IMR-90 (cell line): ENCODE data around the gene AFG3L2. TPM values are rescaled to one million over a fixed set of nuclear protein-coding genes. Genes with fewer than 3 reads are reported as not detected.

Experiments used
- ATAC-seq: fragments of 200-7000 bp; cut with Tn5 transposase; 2 replicates; pipeline ENCODE4 v1.9.1; 2020; ENCODE audit warnings: low read depth, mild to moderate bottlenecking, moderate library complexity
- BruUV-seq: library from RNA; stranded (reverse); fragments of 400-500 nt; replicated peaks from 2 replicates; lab custom pipeline; 2021; lab: Mats Ljungman, UMichigan
- CTCF ChIA-PET: fragments of 300-600 bp; formaldehyde crosslinking; extraction: SDS; loops from one replicate; lab custom pipeline; 2021; ENCODE audit warnings: antibody characterized with exemption; lab: Yijun Ruan, JAX
- POLR2A ChIA-PET: fragments of 300-600 bp; sonication (Branson Sonifier 250); formaldehyde crosslinking; loops from one replicate; lab custom pipeline; 2022; ENCODE audit warnings: antibody characterized with exemption; ENCODE audit not compliant: unreplicated experiment; lab: Charles Lee
- DNase-seq: peaks from one replicate; pipeline ENCODE4 v3.0.0; 2013
- H2AFZ ChIP-seq: replicated peaks from 2 replicates; pipeline ENCODE3; 2013; ENCODE audit warnings: low read length, mild to moderate bottlenecking; ENCODE audit not compliant: poor library complexity
- H2AK5ac ChIP-seq: 2 replicates; pipeline ENCODE4 v1.6.1; 2013; ENCODE audit warnings: low read depth, low read length, inconsistent platforms
- H2AK9ac ChIP-seq: replicated peaks from 2 replicates; pipeline ENCODE3; 2013; ENCODE audit warnings: mild to moderate bottlenecking, low read depth, low read length, moderate library complexity; ENCODE audit not compliant: poor library complexity
- H2BK120ac ChIP-seq: 2 replicates; pipeline ENCODE4 v1.6.1; 2013; ENCODE audit warnings: low read depth, low read length, inconsistent platforms
- H2BK15ac ChIP-seq: 3 replicates; pipeline ENCODE4 v1.6.1; 2013; ENCODE audit warnings: low read depth, low read length, inconsistent platforms
- H2BK20ac ChIP-seq: 2 replicates; pipeline ENCODE4 v1.6.1; 2013; ENCODE audit warnings: low read depth, mild to moderate bottlenecking, inconsistent platforms, low read length, moderate library complexity
- H2BK5ac ChIP-seq: 2 replicates; pipeline ENCODE4 v1.6.1; 2013; ENCODE audit warnings: mild to moderate bottlenecking, low read depth, low read length, inconsistent platforms; ENCODE audit not compliant: poor library complexity, severe bottlenecking
- H3K14ac ChIP-seq: replicated peaks from 2 replicates; pipeline ENCODE4 v1.6.1; 2013; ENCODE audit warnings: low read depth, low read length, inconsistent platforms
- H3K18ac ChIP-seq: 2 replicates; pipeline ENCODE4 v1.6.1; 2013; ENCODE audit warnings: low read depth, low read length, control low read depth
- H3K23ac ChIP-seq: 2 replicates; pipeline ENCODE4 v1.6.1; 2013; ENCODE audit warnings: low read depth, low read length, inconsistent platforms
- H3K27ac ChIP-seq: 2 replicates; pipeline ENCODE4 v1.5.1; 2013; ENCODE audit warnings: mild to moderate bottlenecking, control low read depth, low read length; ENCODE audit not compliant: insufficient read depth
- H3K27me3 ChIP-seq: 2 replicates; pipeline ENCODE4 v1.6.1; 2013; ENCODE audit warnings: low read length; ENCODE audit not compliant: control insufficient read depth, insufficient read depth
- H3K36me3 ChIP-seq: 2 replicates; pipeline ENCODE4 v1.6.1; 2013; ENCODE audit warnings: low read length, mixed read lengths; ENCODE audit not compliant: control insufficient read depth, insufficient read depth
- H3K4ac ChIP-seq: 2 replicates; pipeline ENCODE4 v1.6.1; 2013; ENCODE audit warnings: low read depth, low read length, inconsistent platforms
- H3K4me1 ChIP-seq: 2 replicates; pipeline ENCODE4 v1.6.1; 2013; ENCODE audit warnings: low read length, mixed read lengths; ENCODE audit not compliant: control insufficient read depth, insufficient read depth
- H3K4me2 ChIP-seq: 2 replicates; pipeline ENCODE4 v1.6.1; 2013; ENCODE audit warnings: low read depth, mild to moderate bottlenecking, control low read depth, low read length, moderate library complexity
- H3K4me3 ChIP-seq: 2 replicates; pipeline ENCODE4 v1.5.1; 2013; ENCODE audit warnings: low read depth, mild to moderate bottlenecking, control low read depth, low read length, moderate library complexity; ENCODE audit not compliant: insufficient read depth
- H3K56ac ChIP-seq: 2 replicates; pipeline ENCODE4 v1.6.1; 2013; ENCODE audit warnings: low read length, inconsistent platforms; ENCODE audit not compliant: insufficient read depth; ENCODE audit errors: extremely low read depth
- H3K79me1 ChIP-seq, 2 experiments: 2 replicates each; pipeline ENCODE4 v1.6.1; 2013; ENCODE audit warnings: low read length in 2 of 2, inconsistent platforms in 1 of 2, low read depth in 1 of 2
- H3K9ac ChIP-seq: 2 replicates; pipeline ENCODE4 v1.6.1; 2013; ENCODE audit warnings: low read depth, low read length, control low read depth
- H3K9me1 ChIP-seq: 2 replicates; pipeline ENCODE4 v1.6.1; 2013; ENCODE audit warnings: low read length, inconsistent platforms; ENCODE audit not compliant: insufficient read depth
- H3K9me3 ChIP-seq: 2 replicates; pipeline ENCODE4 v1.6.1; 2013; ENCODE audit warnings: low read length; ENCODE audit not compliant: control insufficient read depth, insufficient read depth
- H4K20me1 ChIP-seq: 2 replicates; pipeline ENCODE4 v1.6.1; 2013; ENCODE audit warnings: low read length, inconsistent platforms; ENCODE audit not compliant: insufficient read depth
- H4K5ac ChIP-seq: 2 replicates; pipeline ENCODE4 v1.6.1; 2013; ENCODE audit warnings: mild to moderate bottlenecking, low read depth, low read length, control low read depth
- H4K8ac ChIP-seq, 2 experiments: 2 replicates each; pipeline ENCODE4 v1.6.1; 2013; ENCODE audit warnings: low read depth in 2 of 2, low read length in 2 of 2, control low read depth in 1 of 2, inconsistent platforms in 1 of 2
- H4K91ac ChIP-seq: 2 replicates; pipeline ENCODE4 v1.6.1; 2013; ENCODE audit warnings: low read depth, low read length, inconsistent platforms; ENCODE audit not compliant: insufficient read depth
- BHLHE40 ChIP-seq: fragments of 150-350 bp; IDR thresholded peaks from 2 replicates; pipeline ENCODE4 v1.6.1; 2016; ENCODE audit warnings: mild to moderate bottlenecking, low read depth, low read length
- CTCF ChIP-seq: conservative IDR thresholded peaks from 2 replicates; pipeline ENCODE4 v1.5.1; 2012; ENCODE audit warnings: mild to moderate bottlenecking, low read depth, low read length, improper control_type of control experiment
- FOS ChIP-seq: fragments of 150-350 bp; IDR thresholded peaks from 2 replicates; pipeline ENCODE4 v1.6.1; 2016; ENCODE audit warnings: low read depth, low read length
- MAFK ChIP-seq: IDR thresholded peaks from 2 replicates; pipeline ENCODE4 v1.6.1; 2012; ENCODE audit warnings: low read depth, low read length, improper control_type of control experiment
- MAZ ChIP-seq: IDR thresholded peaks from 2 replicates; pipeline ENCODE4 v1.6.1; 2012; ENCODE audit warnings: low read depth, mild to moderate bottlenecking, low read length, improper control_type of control experiment, moderate library complexity, borderline replicate concordance
- MXI1 ChIP-seq: IDR thresholded peaks from 2 replicates; pipeline ENCODE4 v1.6.1; 2012; ENCODE audit warnings: low read depth, mild to moderate bottlenecking, low read length, moderate library complexity, borderline replicate concordance
- POLR2A ChIP-seq: IDR thresholded peaks from 2 replicates; pipeline ENCODE4 v1.6.1; 2012; ENCODE audit warnings: mild to moderate bottlenecking, low read depth, low read length
- RCOR1 ChIP-seq: IDR thresholded peaks from 2 replicates; pipeline ENCODE4 v1.6.1; 2012; ENCODE audit warnings: mild to moderate bottlenecking, low read length, improper control_type of control experiment; ENCODE audit not compliant: insufficient replicate concordance
- RFX5 ChIP-seq: IDR thresholded peaks from 2 replicates; pipeline ENCODE4 v1.8.0; 2012; ENCODE audit warnings: low read depth, mild to moderate bottlenecking, low read length, moderate library complexity
- SMC3 ChIP-seq: fragments of 150-350 bp; IDR thresholded peaks from 2 replicates; pipeline ENCODE4 v1.6.1; 2016; ENCODE audit warnings: low read depth, mild to moderate bottlenecking, antibody characterized with exemption, low read length, moderate library complexity
- WGBS, 2 experiments: methylation state at CpG; one replicate each; pipeline versions ENCODE4 v1.1.5 to v1.1.7; 2013; ENCODE audit warnings: missing lambda C conversion rate in 2 of 2; ENCODE audit not compliant: insufficient read length in 1 of 2; ENCODE audit errors: extremely low coverage in 2 of 2; 5-methylcytosine and 5-hydroxymethylcytosine counted together
- dilution Hi-C: fragments of 300-500 bp; cut with HindIII; formaldehyde crosslinking; loops from one replicate; pipeline ENCODE4 v1.14.3; 2018; ENCODE audit warnings: low sequenced_read_pairs; ENCODE audit not compliant: unreplicated experiment
- in situ Hi-C: fragments of 300-500 bp; cut with MboI; formaldehyde crosslinking; loops from 3 replicates; pipeline ENCODE4 v1.14.3; 2019; ENCODE audit warnings: low sequenced_read_pairs, inconsistent platforms, mixed read lengths
- intact Hi-C: fragments of 100-400 bp; cut with micrococcal nuclease; formaldehyde crosslinking; loops from 2 replicates; pipeline ENCODE4 v1.10.0; 2022
- polyA plus RNA-seq, 3 experiments: library from polyadenylated mRNA; depleted of rRNA; stranded (reverse); fragments of >200 nt; gene quantifications; 2 replicates each; pipeline ENCODE4 v1.2.3, GENCODE V29; 2012; ENCODE audit warnings: low replicate concordance in 1 of 3
- total RNA-seq: library from RNA; depleted of rRNA; stranded (reverse); fragments of >200 nt; gene quantifications from 2 replicates; pipeline ENCODE4 v1.2.3, GENCODE V29; 2012
- TF ChIP-seq, protein P1 (sequence below): fragments of 150-350 bp; IDR thresholded peaks from 2 replicates; pipeline ENCODE4 v1.6.1; 2017; ENCODE audit warnings: mild to moderate bottlenecking, antibody characterized with exemption, low read length, low read depth

Gene AFG3L2
- total and polyA plus RNA-seq, 2 of the 4 experiments (the other 2 are of a cell fraction), result 26.9 to 37.6 TPM

- DNase-seq (no peak), ATAC-seq (no peak)
- no peaks in the 10 kb centered on the region for H3K36me3 ChIP-seq
- H3K27ac ChIP-seq, result no peak overlapping the region
- CTCF ChIA-PET, result interaction anchor here (0.7 kb wide), 1 partner anchor 254 kb away, joined by 3 read pairs; no protein-coding TSS in a partner anchor
- H3K4ac ChIP-seq, result no peak overlapping the region
- dilution Hi-C loops (no loop called here), in situ Hi-C loops (no loop called here), intact Hi-C loops (no loop called here)
- POLR2A ChIA-PET, result no interaction called here
- no peak overlapping the region for H2AFZ ChIP-seq
- H3K14ac ChIP-seq, result no peak overlapping the region
- H4K5ac ChIP-seq, result no peak overlapping the region
- WGBS, 2 experiments, result no CpG with 5 or more reads among the region's 2 CpGs
- H2BK20ac ChIP-seq, result no peak overlapping the region
- BruUV-seq, result no TSS peak
- no peak overlapping the region for H3K56ac ChIP-seq
- no peak overlapping the region for H3K9ac ChIP-seq
- H3K79me1 ChIP-seq, result no peaks in the 10 kb centered on the region
- no peak overlapping the region for H4K91ac ChIP-seq
- H4K20me1 ChIP-seq, result no peaks in the 10 kb centered on the region
- H3K4me2 ChIP-seq, result no peak overlapping the region
- H2BK5ac ChIP-seq, result no peak overlapping the region
- no peak overlapping the region for H3K23ac ChIP-seq
- no peak overlapping the region for H2BK120ac ChIP-seq
- TF ChIP-seq MXI1 (no peak), POLR2A (no peak), RCOR1 (no peak), RFX5 (no peak), SMC3 (no peak), MAZ (no peak), MAFK (no peak), FOS (no peak), CTCF (no peak), BHLHE40 (no peak)
- TF ChIP-seq, protein P1, sequence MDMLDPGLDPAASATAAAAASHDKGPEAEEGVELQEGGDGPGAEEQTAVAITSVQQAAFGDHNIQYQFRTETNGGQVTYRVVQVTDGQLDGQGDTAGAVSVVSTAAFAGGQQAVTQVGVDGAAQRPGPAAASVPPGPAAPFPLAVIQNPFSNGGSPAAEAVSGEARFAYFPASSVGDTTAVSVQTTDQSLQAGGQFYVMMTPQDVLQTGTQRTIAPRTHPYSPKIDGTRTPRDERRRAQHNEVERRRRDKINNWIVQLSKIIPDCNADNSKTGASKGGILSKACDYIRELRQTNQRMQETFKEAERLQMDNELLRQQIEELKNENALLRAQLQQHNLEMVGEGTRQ, result no peak
- no peak overlapping the region for H4K8ac ChIP-seq
- no peak overlapping the region for H3K18ac ChIP-seq
- peaks cover 2% of the 10 kb centered on the region; the same call in 1 of the 2 replicates for H3K9me3 ChIP-seq
- H3K4me1 ChIP-seq, result no peaks in the 10 kb centered on the region
- H2AK5ac ChIP-seq, result no peak overlapping the region
- no peak overlapping the region for H2BK15ac ChIP-seq
- H3K27me3 ChIP-seq, result no peaks in the 10 kb centered on the region
- H3K4me3 ChIP-seq, result no peak overlapping the region
- no peaks in the 10 kb centered on the region for H3K9me1 ChIP-seq
- H2AK9ac ChIP-seq, result no peak overlapping the region
Observed at GRCh38 chr18:12384261-12384660, 7.2 kb upstream of the AFG3L2 start.
